Spleen (tissue), 11 donors: ENCODE results near the gene EYA2. TPM values are rescaled to one million over a fixed set of nuclear protein-coding genes. Genes with fewer than 3 reads are reported as not detected.

Source experiments
- DNase-seq: peaks from one replicate; pipeline ENCODE4 v3.0.0-alpha.2; 2020
- H3K27ac ChIP-seq, 8 donors: fragments of 200-600 bp; sonication (generic) in 7 of 8; 1 replicate in 4 of 8; 2 replicates in 4 of 8; pipeline versions ENCODE4 v1.5.0 to v1.8.0; 2016 to 2021; ENCODE audit warnings: inconsistent platforms in 4 of 8, mild to moderate bottlenecking in 4 of 8, moderate library complexity in 1 of 8
- H3K27me3 ChIP-seq, 7 donors: fragments of 200-600 bp; sonication (generic) in 6 of 7; replicated peaks in 1 of 7; 1 replicate in 4 of 7; 2 replicates in 3 of 7; pipeline versions ENCODE4 v1.5.0 to v1.8.0; 2016 to 2021; ENCODE audit warnings: inconsistent platforms in 3 of 7, mild to moderate bottlenecking in 1 of 7
- H3K36me3 ChIP-seq, 6 donors: fragments of 200-600 bp; sonication (generic) in 5 of 6; 1 replicate in 4 of 6; 2 replicates in 2 of 6; pipeline versions ENCODE4 v1.5.0 to v1.8.0; 2016 to 2021; ENCODE audit warnings: inconsistent platforms in 2 of 6
- H3K4me1 ChIP-seq, 6 donors: fragments of 200-600 bp; sonication (generic) in 5 of 6; 1 replicate in 3 of 6; 2 replicates in 3 of 6; pipeline versions ENCODE4 v1.5.0 to v1.8.0; 2016 to 2021; ENCODE audit warnings: inconsistent platforms in 3 of 6
- H3K4me3 ChIP-seq, 8 donors: fragments of 200-600 bp; sonication (generic) in 7 of 8; 1 replicate in 4 of 8; 2 replicates in 4 of 8; pipeline versions ENCODE4 v1.5.0 to v1.8.0; 2016 to 2021; ENCODE audit warnings: inconsistent platforms in 4 of 8, mild to moderate bottlenecking in 4 of 8, moderate library complexity in 2 of 8
- H3K9me3 ChIP-seq, 8 donors: fragments of 200-600 bp; sonication (generic) in 7 of 8; 1 replicate in 4 of 8; 2 replicates in 4 of 8; pipeline versions ENCODE4 v1.5.0 to v1.8.0; 2016 to 2021; ENCODE audit warnings: inconsistent platforms in 4 of 8
- CTCF ChIP-seq, 11 experiments: fragments of 200-600 bp in 7 of 11; fragments of 450-650 bp in 4 of 11; sonication (generic) in 4 of 11; IDR thresholded peaks in 8 of 11; conservative IDR thresholded peaks in 3 of 11; 1 replicate in 7 of 11; 2 replicates in 4 of 11; pipeline versions ENCODE4 v1.4.0 to v1.8.0; 2016 to 2021; ENCODE audit warnings: antibody characterized with exemption in 11 of 11, inconsistent platforms in 4 of 11, mild to moderate bottlenecking in 1 of 11
- POLR2A ChIP-seq, 3 donors: fragments of 450-650 bp; IDR thresholded peaks; one replicate each; pipeline ENCODE4 v1.5.1; 2017; ENCODE audit warnings: antibody characterized with exemption in 3 of 3, mild to moderate bottlenecking in 1 of 3
- POLR2AphosphoS5 ChIP-seq, 3 donors: sonication (generic); formaldehyde crosslinking; IDR thresholded peaks; one replicate each; pipeline ENCODE4 v1.5.1; 2017; ENCODE audit warnings: antibody characterized with exemption in 3 of 3
- WGBS, 5 donors: extraction: QIAGEN DNeasy Blood & Tissue Kit in 3 of 5; methylation state at CpG; one replicate each; pipeline versions ENCODE4 v1.1.5 to v1.1.7; 2013 to 2018; 5-methylcytosine and 5-hydroxymethylcytosine counted together
- intact Hi-C: fragments of 100-400 bp; cut with DNase I; formaldehyde crosslinking; loops from one replicate; pipeline ENCODE4 v1.15.0; 2023; ENCODE audit warnings: low total_unique reads
- polyA plus RNA-seq, 3 donors: library from polyadenylated mRNA; stranded (reverse); fragments of 200-250 nt; gene quantifications; one replicate each; pipeline ENCODE4 v1.2.1, GENCODE V29; 2013
- total RNA-seq, 7 donors: library from RNA; depleted of rRNA in 3 of 7; stranded (reverse); fragments of >200 nt in 3 of 7; fragmentation: NEBNext Ultra II Directional in 4 of 7; extraction: Animal tissue kit (Norgen Biotek cat#: 25700) in 4 of 7; gene quantifications; one replicate each; pipeline versions ENCODE4 v1.1.0 to v1.2.1, GENCODE V29; 2016 to 2021
- donor health status: healthy with polysubstance abuse.
- donor health status: DM: no; HTN: no; CAD: no; lungs with moderate emphysema.
- donor health status: DM: no; HTN: no; CAD: no.
- donor health status: Bipolar disorder and iron deficiency.
- donor health status: healthy.
- donor health status: DM: no; HTN: no; CAD: no.
- donor health status: DM: yes; HTN: yes; CAD: no.

Gene EYA2
- total and polyA plus RNA-seq, 10 donors = 0.26 to 0.76 (median 0.51) TPM; not detected in 1

- no peak for TF ChIP-seq POLR2A (IDR thresholded peaks at IDR 0.05)
- no peak for TF ChIP-seq POLR2AphosphoS5 (IDR thresholded peaks at IDR 0.05)
- no peak for TF ChIP-seq CTCF (IDR thresholded peaks at IDR 0.05 in 8 of 11, conservative IDR thresholded peaks at IDR 0.05 in 3 of 11)
- Histone ChIP-seq H3K4me3 (no peak overlapping the region), H3K36me3 (no peaks in the 10 kb centered on the region), H3K9me3 (peaks cover 0 to 5% (median 0%) of the 10 kb centered on the region in 8 donors), H3K4me1 (no peaks in the 10 kb centered on the region), H3K27ac (no peak overlapping the region), H3K27me3 (peaks cover 0 to 39% (median 0%) of the 10 kb centered on the region in 7 donors)
- 58 to 67% (median 65%) methylated on average over 10 of the region's 10 CpGs for WGBS, 5 donors
- no peak for DNase-seq
- intact Hi-C loops = no loop called here
Measured at GRCh38 chr20:46850416-46850815, 44.2 kb upstream of the EYA2 start.

DNA sequence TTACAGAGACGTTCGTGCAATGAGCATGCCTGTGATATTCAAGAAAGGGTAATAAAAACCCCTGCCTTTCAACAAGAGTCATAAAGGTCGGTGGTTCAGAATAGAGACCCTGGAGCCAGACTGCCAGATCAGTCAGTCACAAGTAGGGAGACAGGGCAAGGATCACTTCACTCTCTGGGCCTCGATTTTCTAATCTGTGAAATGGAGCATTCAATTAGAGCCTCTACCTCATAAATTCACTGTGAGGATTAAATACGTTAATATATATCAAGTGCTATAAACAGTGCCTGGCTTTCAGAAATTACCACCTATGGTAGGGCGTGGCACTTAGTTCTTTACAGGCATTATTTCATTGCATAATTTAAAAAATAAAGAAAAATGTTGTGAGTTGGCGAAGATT, 43.7 kb upstream of the EYA2 start:
- intact Hi-C loops = no loop called here
- no peak for TF ChIP-seq POLR2AphosphoS5 (IDR thresholded peaks at IDR 0.05)
- TF ChIP-seq POLR2A (IDR thresholded peaks at IDR 0.05) = no peak
- no peak for TF ChIP-seq CTCF (IDR thresholded peaks at IDR 0.05 in 8 of 11, conservative IDR thresholded peaks at IDR 0.05 in 3 of 11)
- Histone ChIP-seq H3K27me3 (peaks cover 0 to 39% (median 0%) of the 10 kb centered on the region in 7 donors), H3K4me3 (no peak overlapping the region), H3K4me1 (no peaks in the 10 kb centered on the region), H3K27ac (no peak overlapping the region), H3K36me3 (no peaks in the 10 kb centered on the region), H3K9me3 (peaks cover 0 to 5% (median 0%) of the 10 kb centered on the region in 8 donors)
- no peak for DNase-seq
- WGBS, 5 donors = 71 to 80% (median 79%) methylated on average over 7 of the region's 7 CpGs

DNA sequence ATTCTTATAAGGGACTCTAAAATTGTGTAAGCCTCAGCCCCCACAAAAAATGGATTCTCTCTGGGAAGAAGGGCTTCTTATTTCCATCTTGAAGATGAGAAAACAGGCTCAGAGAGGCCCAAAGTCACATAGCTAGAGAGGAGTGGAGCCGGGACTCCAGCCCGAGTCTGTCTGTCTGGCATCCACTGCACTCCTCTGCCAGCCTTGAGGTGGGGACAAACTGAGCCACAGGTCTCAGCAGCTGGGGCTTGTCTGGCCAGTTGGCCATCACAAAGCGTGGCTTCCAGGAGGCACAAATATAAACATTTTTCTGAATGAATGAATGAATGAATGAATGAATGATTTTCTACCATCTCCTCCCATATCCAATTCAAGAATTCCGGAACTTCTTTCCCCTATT, 42.9 kb upstream of the EYA2 start:
- no peak overlapping the region for H3K27ac ChIP-seq
- peaks cover 0 to 5% (median 0%) of the 10 kb centered on the region in 8 donors for H3K9me3 ChIP-seq
- TF ChIP-seq POLR2AphosphoS5 (IDR thresholded peaks at IDR 0.05) (no peak), CTCF (IDR thresholded peaks at IDR 0.05 in 8 of 11, conservative IDR thresholded peaks at IDR 0.05 in 3 of 11) (no peak), POLR2A (IDR thresholded peaks at IDR 0.05) (no peak)
- H3K4me3 ChIP-seq = no peak overlapping the region
- no peaks in the 10 kb centered on the region for H3K36me3 ChIP-seq
- no peak for DNase-seq
- WGBS, 5 donors = 79 to 92% (median 86%) methylated on average over 4 of the region's 4 CpGs
- no peaks in the 10 kb centered on the region for H3K4me1 ChIP-seq
- peaks cover 0 to 39% (median 0%) of the 10 kb centered on the region in 7 donors for H3K27me3 ChIP-seq
- intact Hi-C loops = no loop called here

DNA sequence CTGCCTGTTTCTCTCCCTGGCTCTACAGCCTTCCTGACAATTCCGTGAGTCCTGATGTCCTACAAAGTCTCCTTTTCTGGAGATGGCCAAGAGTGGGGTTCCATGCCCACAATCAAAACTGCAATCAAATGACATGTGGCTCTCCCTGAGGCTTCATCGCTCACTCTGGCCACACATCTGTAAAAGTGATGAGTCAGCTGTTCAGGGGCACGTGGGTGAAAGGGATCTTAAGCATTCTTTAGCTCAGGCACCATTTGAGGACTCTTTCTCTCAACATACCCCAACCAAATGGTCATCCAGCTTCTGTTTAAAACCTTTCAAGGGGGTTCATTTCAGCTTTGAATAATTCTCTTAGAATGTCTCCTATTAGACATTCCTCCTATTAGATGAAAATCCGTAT, 42.3 kb upstream of the EYA2 start:
- Histone ChIP-seq H3K9me3 (peaks cover 0 to 5% (median 0%) of the 10 kb centered on the region in 8 donors), H3K36me3 (no peaks in the 10 kb centered on the region), H3K4me3 (no peak overlapping the region), H3K27me3 (peaks cover 0 to 39% (median 0%) of the 10 kb centered on the region in 7 donors), H3K27ac (no peak overlapping the region), H3K4me1 (no peaks in the 10 kb centered on the region)
- intact Hi-C loops = no loop called here
- 60 to 79% (median 75%) methylated on average over 4 of the region's 4 CpGs for WGBS, 5 donors
- DNase-seq = no peak
- no peak for TF ChIP-seq POLR2AphosphoS5 (IDR thresholded peaks at IDR 0.05)
- no peak for TF ChIP-seq CTCF (IDR thresholded peaks at IDR 0.05 in 8 of 11, conservative IDR thresholded peaks at IDR 0.05 in 3 of 11)
- TF ChIP-seq POLR2A (IDR thresholded peaks at IDR 0.05) = no peak
